H1 (cell line): ENCODE results near the gene PDGFB. TPM values are rescaled to one million over a fixed set of nuclear protein-coding genes. Genes with fewer than 3 reads are reported as not detected.
A peak's percentile ranks its signal among the peaks of the same experiment; 100 is the strongest.

Experiments
- CBX8 ChIP-seq: fragments of 300-800, 300-1000 bp; sonication (generic); IDR thresholded peaks from 2 replicates; pipeline ENCODE4 v1.7.1; 2016; ENCODE audit warnings: low read depth, low read length, borderline replicate concordance
- CEBPB ChIP-seq: IDR thresholded peaks from 2 replicates; pipeline ENCODE4 v1.6.1; 2012; ENCODE audit warnings: low read depth, low read length
- CREB1 ChIP-seq: IDR thresholded peaks from 2 replicates; pipeline ENCODE4 v1.6.1; 2012; ENCODE audit warnings: inconsistent platforms
- CTBP2 ChIP-seq: IDR thresholded peaks from 2 replicates; pipeline ENCODE4 v1.7.0; 2011; ENCODE audit warnings: borderline replicate concordance, mild to moderate bottlenecking, moderate library complexity, mixed read lengths, low read length; ENCODE audit not compliant: insufficient read depth, insufficient read length
- EZH2 ChIP-seq: fragments of 200-600 bp; sonication (generic); IDR thresholded peaks from 2 replicates; pipeline ENCODE4 v1.7.1; 2012; ENCODE audit warnings: low read depth, mild to moderate bottlenecking, moderate library complexity, low read length, inconsistent platforms; ENCODE audit not compliant: severe bottlenecking
- GABPA ChIP-seq: IDR thresholded peaks from 2 replicates; pipeline ENCODE4 v1.6.1; 2011; ENCODE audit warnings: mild to moderate bottlenecking, low read length, moderate library complexity, borderline replicate concordance; ENCODE audit not compliant: insufficient read depth
- HDAC2 ChIP-seq, 2 experiments: fragments of 300-600 bp in 1 of 2; sonication (generic) in 1 of 2; IDR thresholded peaks; 2 replicates each; pipeline ENCODE4 v1.6.1; 2011 to 2012; ENCODE audit warnings: low read depth in 2 of 2, low read length in 2 of 2, mild to moderate bottlenecking in 2 of 2, moderate library complexity in 2 of 2, borderline replicate concordance in 1 of 2, inconsistent platforms in 1 of 2
- HDAC6 ChIP-seq: IDR thresholded peaks from one replicate; pipeline ENCODE4 v1.7.1; 2012; ENCODE audit warnings: low read depth, mild to moderate bottlenecking, inconsistent platforms, low read length, moderate library complexity
- JUN ChIP-seq: IDR thresholded peaks from 2 replicates; pipeline ENCODE4 v1.6.1; 2011; ENCODE audit warnings: low read depth, mild to moderate bottlenecking, improper control_type of control experiment, low read length
- KDM1A ChIP-seq: fragments of 200-600, 300-600 bp; sonication (generic); IDR thresholded peaks from 2 replicates; pipeline ENCODE4 v1.7.1; 2016; ENCODE audit warnings: mild to moderate bottlenecking, low read length, borderline replicate concordance
- KDM4A ChIP-seq: IDR thresholded peaks from one replicate; pipeline ENCODE4 v1.7.1; 2012; ENCODE audit warnings: low read depth, mild to moderate bottlenecking, moderate library complexity, low read length, inconsistent platforms; ENCODE audit not compliant: severe bottlenecking
- KDM5A ChIP-seq: fragments of 200-600 bp; IDR thresholded peaks from 2 replicates; pipeline ENCODE4 v1.7.1; 2012; ENCODE audit warnings: mild to moderate bottlenecking, low read length, inconsistent platforms, mixed read lengths
- POLR2A ChIP-seq, 2 experiments: IDR thresholded peaks; 1 replicate in 1 of 2; 2 replicates in 1 of 2; pipeline ENCODE4 v1.6.1; 2011; ENCODE audit warnings: low read depth in 2 of 2, low read length in 2 of 2, mild to moderate bottlenecking in 2 of 2; ENCODE audit errors: control extremely low read depth in 1 of 2
- POU5F1 ChIP-seq: IDR thresholded peaks from 2 replicates; pipeline ENCODE4 v1.6.1; 2011; ENCODE audit warnings: low read depth, mild to moderate bottlenecking, low read length, moderate library complexity
- RBBP5 ChIP-seq: IDR thresholded peaks from 2 replicates; pipeline ENCODE4 v1.7.1; 2012; ENCODE audit warnings: low read depth, mild to moderate bottlenecking, inconsistent platforms, low read length, moderate library complexity, borderline replicate concordance
- RFX5 ChIP-seq: IDR thresholded peaks from 2 replicates; pipeline ENCODE4 v1.6.1; 2011; ENCODE audit warnings: low read depth, low read length, improper control_type of control experiment, borderline replicate concordance
- RNF2 ChIP-seq: fragments of 200-900, 300-1000 bp; sonication (generic); IDR thresholded peaks from 2 replicates; pipeline ENCODE4 v1.7.1; 2016; ENCODE audit warnings: borderline replicate concordance, low read depth, mild to moderate bottlenecking, antibody characterized with exemption, low read length; ENCODE audit not compliant: poor library complexity, severe bottlenecking; ENCODE audit errors: missing control alignments
- SAP30 ChIP-seq: fragments of 300-600 bp; sonication (generic); IDR thresholded peaks from 2 replicates; pipeline ENCODE4 v1.7.1; 2012; ENCODE audit warnings: low read length, moderate library complexity, mild to moderate bottlenecking, inconsistent platforms; ENCODE audit not compliant: insufficient read depth, insufficient replicate concordance
- SIX5 ChIP-seq: IDR thresholded peaks from 2 replicates; pipeline ENCODE4 v1.6.1; 2011; ENCODE audit warnings: mild to moderate bottlenecking, low read depth, low read length
- SRF ChIP-seq: IDR thresholded peaks from 2 replicates; pipeline ENCODE4 v1.6.1; 2011; ENCODE audit warnings: mild to moderate bottlenecking, low read depth, low read length, moderate library complexity
- TAF1 ChIP-seq: IDR thresholded peaks from 2 replicates; pipeline ENCODE4 v1.6.1; 2011; ENCODE audit warnings: mild to moderate bottlenecking, low read depth, low read length
- TBP ChIP-seq: IDR thresholded peaks from 2 replicates; pipeline ENCODE4 v1.6.1; 2011; ENCODE audit warnings: low read depth, low read length, improper control_type of control experiment
- TCF12 ChIP-seq: IDR thresholded peaks from 2 replicates; pipeline ENCODE4 v1.6.1; 2011; ENCODE audit warnings: low read depth, mild to moderate bottlenecking, low read length
- ZNF274 ChIP-seq: IDR thresholded peaks from 2 replicates; pipeline ENCODE4 v1.7.0; 2012; ENCODE audit warnings: low read length, borderline replicate concordance; ENCODE audit errors: extremely low read depth
- polyA plus RNA-seq, 7 experiments: library from polyadenylated mRNA; depleted of rRNA in 3 of 7; stranded (reverse) in 5 of 7; unstranded in 2 of 7; fragments of >200 nt in 5 of 7; fragments of 200-250 nt in 2 of 7; gene quantifications; 1 replicate in 5 of 7; 2 replicates in 1 of 7; 4 replicates in 1 of 7; pipeline versions ENCODE4 v1.2.1 to v1.2.3, GENCODE V29; 2011 to 2013; ENCODE audit warnings: missing spikeins in 2 of 7, mixed read lengths in 2 of 7
- total RNA-seq: library from RNA; stranded (reverse); fragmentation: NEBNext Ultra II Directional; extraction: Animal tissue kit (Norgen Biotek cat#: 25700); gene quantifications from 2 replicates; pipeline ENCODE4 v1.2.1, GENCODE V29; 2021

Gene PDGFB
- total and polyA plus RNA-seq, 2 of the 8 experiments (the other 6 are each of a cell fraction or from before 2014, with no cell fraction given), result 3.9 to 8.5 TPM

DNA sequence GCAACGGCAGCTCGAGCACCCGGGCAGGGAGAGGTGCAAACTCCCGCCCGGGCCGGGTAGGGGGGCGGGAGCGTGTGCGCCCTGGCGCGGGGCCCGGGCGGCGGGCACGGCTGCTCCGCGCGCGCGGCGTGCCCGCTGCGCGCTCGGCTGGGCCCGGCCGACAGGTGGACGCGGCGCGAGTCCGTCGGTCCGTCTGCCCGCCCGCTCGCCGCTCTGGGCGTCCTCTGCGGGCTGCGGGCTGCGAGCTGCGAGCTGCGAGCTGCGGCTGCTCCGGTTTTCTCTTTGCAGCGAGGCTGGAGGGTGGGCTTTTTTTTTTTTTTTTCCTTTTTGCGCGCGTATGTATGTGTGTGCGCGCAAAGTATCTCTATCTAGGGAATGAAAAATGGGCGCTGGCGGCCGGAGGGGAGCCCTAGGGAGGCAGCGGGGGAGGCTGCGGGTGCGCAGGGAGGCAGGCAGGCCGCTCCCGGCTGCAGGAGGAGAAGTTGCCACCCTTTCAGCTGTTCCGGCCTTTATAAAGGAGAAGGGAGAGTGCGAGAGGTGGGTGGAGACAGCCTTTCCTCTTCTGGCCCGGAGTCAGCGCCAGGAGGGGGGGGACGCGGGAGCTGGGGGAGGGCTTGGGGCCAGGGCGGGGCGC lies at the start of gene PDGFB (continued):
- TF ChIP-seq EZH2, result no peak
- peak; percentile 60 for TF ChIP-seq RNF2
- TF ChIP-seq TBP, result peak; percentile 28; the same call in 1 of the 2 replicates
- TF ChIP-seq TAF1, result 0 out of 2 replicates have a peak, but pooled peaks have one; percentile 26
- no peak for TF ChIP-seq TCF12
- no peak for TF ChIP-seq POU5F1
- no peak for TF ChIP-seq RFX5
- TF ChIP-seq HDAC2 (IDR thresholded peaks at IDR 0.05; ENCODE audit: borderline replicate concordance in 1 of 2, low read depth in 2 of 2, low read length in 2 of 2), result no peak
- TF ChIP-seq CEBPB, result no peak
- TF ChIP-seq CBX8, result no peak
- TF ChIP-seq SIX5, result no peak
- TF ChIP-seq POLR2A (IDR thresholded peaks at IDR 0.05; ENCODE audit: control extremely low read depth in 1 of 2, low read depth in 2 of 2, low read length in 2 of 2), result no peak
- TF ChIP-seq RBBP5, result no peak
- no peak for TF ChIP-seq SAP30
- no peak for TF ChIP-seq CTBP2
- no peak for TF ChIP-seq SRF
- no peak for TF ChIP-seq KDM1A
- no peak for TF ChIP-seq GABPA
- peak; percentile 17 for TF ChIP-seq KDM4A
- TF ChIP-seq KDM5A, result no peak
- TF ChIP-seq HDAC6, result no peak
- TF ChIP-seq CREB1, result no peak
- TF ChIP-seq ZNF274, result no peak
- no peak for TF ChIP-seq JUN
